GM21515 (cell line): Measurements from ENCODE around the gene GRB10.

Experiments used
- ATAC-seq: cut with Tn5 transposase; IDR thresholded peaks from one replicate; pipeline ENCODE4 v1.9.1; 2021; ENCODE audit not compliant: unreplicated experiment

GRB10 gene

GRCh38 chr7:50803359-50804337, 21.0 kb upstream of the GRB10 start:
- ATAC-seq: no peak

DNA sequence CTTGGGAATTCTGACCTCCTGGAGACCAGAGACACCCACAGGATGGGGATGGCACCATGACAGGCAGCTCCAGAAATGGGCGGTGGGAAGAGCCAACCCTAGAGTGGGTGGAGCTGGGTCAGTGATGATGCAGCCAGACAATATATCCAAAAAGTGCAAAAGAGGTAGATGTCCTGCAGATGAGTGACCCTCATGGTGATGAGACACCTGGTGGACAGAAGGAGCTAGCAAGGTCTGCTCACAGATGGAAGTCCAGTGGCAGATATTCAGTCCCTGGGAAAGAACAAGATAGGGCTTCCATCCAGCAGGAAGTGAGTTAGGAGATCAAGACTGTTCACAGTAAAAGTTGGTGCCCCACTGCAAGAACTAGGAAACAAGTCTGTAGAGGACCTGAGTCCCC, 19.2 kb upstream of the GRB10 start:
- no peak for ATAC-seq

GRCh38 chr7:50799873-50800272, 17.2 kb upstream of the GRB10 start:
- ATAC-seq: no peak

DNA sequence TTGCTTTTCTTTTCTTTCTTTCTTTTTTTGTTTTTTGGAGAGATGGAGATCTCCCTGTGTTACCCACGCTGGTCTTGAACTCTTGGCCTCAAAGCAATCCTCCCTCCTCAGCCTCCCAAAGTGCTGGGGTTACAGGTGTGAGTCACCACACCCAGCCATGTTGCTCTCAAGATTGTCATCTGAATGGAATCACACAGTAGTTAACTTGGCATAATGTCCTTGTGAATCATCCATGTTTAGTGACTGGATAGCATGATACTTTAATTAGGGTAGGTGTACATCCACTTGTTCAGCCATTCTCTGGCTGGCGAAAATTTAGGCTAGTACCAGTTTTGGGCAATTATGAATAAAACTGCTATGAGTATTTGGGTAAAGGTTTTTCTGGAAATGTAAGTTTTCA, 15.4 kb upstream of the GRB10 start:
- ATAC-seq: no peak

GRCh38 chr7:50795831-50796230, 13.1 kb upstream of the GRB10 start:
- ATAC-seq: no peak

DNA sequence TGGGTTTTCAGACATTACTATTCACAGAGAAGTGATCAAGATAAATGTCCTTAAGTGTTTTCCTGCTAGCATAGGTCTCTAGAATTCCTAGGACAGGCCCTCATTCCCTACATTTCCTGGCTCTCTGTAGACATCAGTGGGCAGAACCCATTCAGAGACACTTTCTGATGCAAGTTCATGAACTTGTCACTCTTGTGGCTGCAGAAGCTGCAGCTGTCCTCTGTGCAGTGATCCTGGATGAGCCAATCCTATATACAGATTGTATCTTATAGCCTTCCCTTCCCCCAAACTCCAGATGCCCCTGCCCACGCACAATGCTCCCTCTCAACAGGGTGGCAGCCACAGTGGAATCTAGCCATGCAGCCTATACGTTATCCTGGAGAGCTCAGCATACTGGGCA, 12.6 kb upstream of the GRB10 start:
- ATAC-seq: no peak

GRCh38 chr7:50793947-50794570, 11.4 kb upstream of the GRB10 start:
- no peak for ATAC-seq

DNA sequence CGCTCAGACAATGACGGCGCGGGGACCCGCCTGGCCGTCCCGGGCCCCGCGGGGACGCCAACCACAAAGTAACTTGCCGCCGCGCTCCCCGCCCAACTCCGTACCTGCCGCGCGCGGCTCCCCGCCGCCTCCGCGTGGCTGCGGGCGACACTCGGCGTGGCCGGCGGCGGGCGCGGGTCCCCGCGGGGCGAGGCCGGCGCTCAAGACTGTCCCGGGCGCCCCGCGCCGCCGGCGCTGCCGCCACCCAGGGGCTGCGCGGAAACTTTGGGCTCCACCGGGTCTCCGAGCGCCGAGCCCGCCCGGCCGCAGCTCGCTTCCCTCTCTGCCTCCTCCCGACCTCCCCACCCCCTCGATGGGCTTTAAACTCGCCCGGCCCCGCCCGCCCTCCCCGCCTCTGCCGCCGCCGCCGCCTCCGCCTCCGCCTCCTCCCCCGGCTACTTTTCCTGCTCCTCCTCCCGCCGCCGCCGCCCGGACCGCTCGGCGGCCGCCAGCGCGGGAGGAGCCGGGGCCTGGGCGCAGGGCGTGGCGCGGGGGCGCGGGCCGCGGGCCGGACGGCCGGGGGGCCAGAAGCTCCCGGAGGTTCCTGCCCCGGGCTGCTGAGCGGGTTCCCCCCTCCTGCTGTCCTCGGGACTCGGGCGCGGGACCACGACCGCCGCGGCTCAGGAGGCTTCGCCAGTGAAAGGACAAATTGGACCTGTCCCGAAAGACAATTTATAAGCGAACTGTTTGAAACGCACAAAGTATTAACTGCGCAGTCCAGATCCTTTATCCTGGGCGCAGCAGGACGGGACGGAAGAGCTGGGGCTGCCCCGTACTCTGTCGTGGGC, 10.6 kb upstream of the GRB10 start:
- no peak for ATAC-seq

- ATAC-seq: no peak
Measured at GRCh38 chr7:50792342-50793119, 9.8 kb upstream of the GRB10 start.

DNA sequence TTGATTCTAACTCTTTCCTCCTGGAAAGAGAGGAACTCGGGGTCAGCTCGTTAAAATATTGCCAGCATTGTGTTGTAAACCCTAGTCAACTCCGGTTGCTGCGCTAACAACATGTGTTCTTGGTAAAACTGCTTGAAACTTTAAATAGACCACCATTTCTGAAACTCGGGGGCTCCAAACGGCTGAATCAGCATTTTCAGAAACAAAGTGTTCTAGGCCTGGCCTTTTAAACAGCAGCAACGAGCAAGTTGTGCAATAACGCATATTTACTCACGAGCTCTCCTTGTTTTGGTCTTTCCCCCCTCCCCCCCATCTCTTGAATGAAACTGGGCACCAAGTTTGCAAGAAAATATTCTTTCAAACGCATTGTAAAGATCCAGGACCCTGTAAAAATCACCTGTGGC, 9.2 kb upstream of the GRB10 start:
- ATAC-seq: no peak

DNA sequence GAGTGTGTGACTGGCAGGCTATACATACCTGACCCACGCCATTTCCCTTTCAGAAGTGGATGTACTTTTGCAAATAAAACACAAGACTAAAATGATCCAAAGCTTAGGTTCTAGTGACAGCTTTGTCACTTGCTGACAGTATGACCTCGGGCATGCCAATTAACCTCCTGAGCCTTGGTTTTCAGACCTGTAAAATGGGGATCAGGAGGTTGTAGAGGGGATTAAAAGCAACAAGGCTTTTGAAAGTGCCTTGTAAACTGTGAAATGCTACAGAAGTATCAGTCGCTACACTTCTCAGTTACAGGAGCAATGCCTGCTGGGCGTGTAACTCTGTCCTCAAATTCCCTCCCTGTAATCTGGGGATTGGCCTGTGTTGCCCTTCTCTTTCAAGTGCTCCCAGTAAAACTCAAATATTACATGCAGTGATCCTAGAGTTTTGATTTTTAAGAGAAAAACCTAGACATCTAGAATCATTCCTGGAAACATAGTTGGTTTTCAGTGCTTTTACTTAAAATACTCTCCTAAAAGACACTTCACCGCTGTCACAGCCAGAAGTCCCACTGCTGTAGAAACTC, 8.8 kb upstream of the GRB10 start:
- no peak for ATAC-seq

GRCh38 chr7:50790381-50790780, 7.7 kb upstream of the GRB10 start:
- ATAC-seq: no peak

DNA sequence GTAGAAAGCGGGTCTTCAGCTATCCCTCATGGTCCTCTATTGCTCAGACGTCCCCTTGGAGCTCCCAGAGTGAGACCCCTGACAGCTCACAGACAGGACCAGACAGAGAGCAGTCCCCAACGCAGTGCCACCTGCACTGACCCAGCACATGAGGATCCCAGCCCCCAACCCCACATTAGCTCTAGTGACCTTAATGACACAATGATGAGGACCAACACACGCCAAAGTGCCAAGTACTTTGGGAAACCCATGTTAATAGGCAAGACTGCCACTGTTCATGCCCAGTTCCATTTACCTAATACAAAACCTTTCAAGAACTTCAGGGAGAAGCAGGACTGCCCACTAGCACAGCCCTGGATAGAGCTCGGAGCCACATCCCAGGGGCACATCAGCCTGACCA, 5.7 kb upstream of the GRB10 start:
- ATAC-seq: no peak

- ATAC-seq: no peak
Measured at GRCh38 chr7:50787825-50788224, 5.1 kb upstream of the GRB10 start.

DNA sequence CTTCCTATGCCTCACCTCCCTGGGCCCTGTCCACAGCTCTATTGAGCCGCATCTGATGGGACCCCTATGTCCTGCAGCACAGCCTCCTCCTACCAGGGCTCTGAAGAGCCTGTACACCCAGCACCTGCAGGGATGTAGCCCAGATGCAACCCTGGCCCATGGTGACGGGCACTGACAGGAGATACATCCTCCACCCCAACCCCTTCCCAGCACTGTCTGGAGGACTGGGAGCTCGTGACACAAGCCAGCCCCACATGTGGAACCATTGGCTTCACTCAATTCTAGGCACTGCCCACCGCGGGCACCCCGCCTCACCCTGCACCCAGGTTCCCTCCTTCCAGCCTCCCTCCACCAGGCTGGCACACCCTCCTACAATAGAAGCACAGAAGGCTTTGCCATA, 2.6 kb upstream of the GRB10 start:
- no peak for ATAC-seq

DNA sequence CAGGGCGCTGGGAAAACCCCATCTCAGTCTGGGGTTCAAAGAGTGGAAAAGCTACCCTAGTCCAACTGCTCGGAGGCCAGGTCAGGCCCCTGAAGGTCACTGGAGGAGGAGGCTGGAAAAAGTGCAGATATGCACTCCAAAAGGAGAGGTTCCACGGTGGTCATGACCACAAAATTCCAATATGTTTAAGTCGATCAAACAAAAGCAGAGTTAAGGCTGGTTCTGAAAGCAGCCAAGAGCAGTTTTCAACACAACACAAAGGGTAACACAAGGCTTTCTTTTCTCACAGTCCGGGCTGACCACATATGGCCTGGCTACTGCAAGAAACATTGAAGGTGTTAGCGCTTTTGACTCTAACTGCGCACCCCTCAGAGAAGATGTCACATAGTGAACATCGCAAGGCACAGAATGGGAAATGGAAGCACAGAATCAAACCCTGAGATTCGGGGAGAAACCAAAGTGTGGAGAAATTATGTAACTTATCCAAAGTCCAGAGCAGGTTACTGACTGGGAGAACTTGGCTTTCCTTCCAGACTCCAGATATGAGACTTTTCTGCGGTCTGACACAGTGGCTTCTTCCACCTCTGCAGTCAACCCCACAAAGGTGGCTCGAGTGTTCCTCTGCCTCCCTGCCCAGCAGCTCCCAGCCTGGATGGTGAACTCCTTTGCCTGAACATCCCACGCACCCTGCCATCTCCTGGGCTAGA, 1.3 kb upstream of the GRB10 start:
- ATAC-seq: no peak

- no peak for ATAC-seq
Measured at GRCh38 chr7:50783303-50783702, 607 bp upstream of the GRB10 start.

- ATAC-seq: no peak
Measured at GRCh38 chr7:50781381-50782293, 1.1 kb downstream of the GRB10 start.

- ATAC-seq: no peak
Measured at GRCh38 chr7:50780436-50780835, 2.3 kb downstream of the GRB10 start.
